ENCODE results near the gene ADARB1.

The ADARB1 gene

DNA sequence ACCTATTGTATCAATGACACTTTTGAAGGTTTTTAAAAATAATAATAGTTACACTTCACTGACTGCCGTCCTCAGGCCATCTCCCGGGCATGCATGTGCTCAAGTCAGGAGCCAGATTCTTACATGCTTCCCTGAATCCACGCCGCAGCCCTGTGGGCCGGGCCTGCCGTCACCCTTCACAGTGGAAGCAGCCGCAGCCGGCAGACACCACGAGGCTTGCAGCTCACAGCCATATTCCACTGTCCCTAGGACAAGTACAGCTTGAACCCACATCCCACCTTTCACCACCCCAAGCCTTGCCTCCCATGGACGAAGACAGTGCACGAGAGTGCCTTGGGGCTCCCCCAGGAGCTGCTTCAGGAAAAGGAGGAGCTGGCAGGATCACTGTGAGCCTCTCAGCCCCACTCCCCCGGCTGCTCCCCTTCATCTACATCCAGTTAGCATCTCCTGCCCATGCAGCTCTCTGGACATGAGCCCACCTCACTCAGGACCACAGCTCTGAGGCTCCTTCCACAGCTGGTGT, 136.1 kb downstream of the ADARB1 start:
- no peak for DNase-seq

DNA sequence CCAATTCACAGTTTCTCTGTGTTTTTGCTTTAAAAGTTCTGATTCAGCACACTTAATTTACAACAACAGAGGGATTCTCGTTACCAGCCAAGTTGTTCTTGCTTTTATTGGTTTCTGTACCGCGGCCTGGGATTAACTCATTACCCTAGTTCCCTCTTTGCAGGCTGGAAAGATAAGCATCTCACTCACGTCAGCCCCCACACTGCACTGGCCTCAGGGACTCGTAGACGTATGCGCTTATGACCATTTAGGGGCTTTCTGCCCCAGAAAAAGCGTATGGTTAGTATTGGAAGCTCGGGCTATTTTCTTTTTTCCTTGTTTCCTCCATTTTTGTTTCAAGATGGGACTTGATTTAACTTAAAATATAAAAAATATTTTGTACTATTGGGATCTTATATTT, 137.3 kb downstream of the ADARB1 start:
- DNase-seq, result no peak

DNA sequence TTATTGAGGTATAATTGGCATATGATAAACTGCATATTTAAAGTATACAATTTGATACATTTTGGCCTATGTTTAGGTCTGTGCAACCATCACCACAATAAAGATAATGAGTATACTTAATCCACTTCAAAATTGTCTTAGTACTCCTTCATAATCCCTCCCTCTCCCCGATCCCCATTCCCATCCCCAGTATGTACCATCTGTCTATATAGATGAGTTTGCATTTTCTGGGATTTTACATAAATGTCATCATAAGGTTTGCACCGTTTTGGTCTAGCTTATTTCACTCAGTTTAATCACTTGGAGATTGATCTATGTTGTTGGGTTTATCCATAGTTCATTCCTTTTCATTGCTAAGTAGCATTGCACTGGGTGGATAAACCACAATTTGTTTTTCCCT, 139.0 kb downstream of the ADARB1 start:
- no peak for DNase-seq

DNA sequence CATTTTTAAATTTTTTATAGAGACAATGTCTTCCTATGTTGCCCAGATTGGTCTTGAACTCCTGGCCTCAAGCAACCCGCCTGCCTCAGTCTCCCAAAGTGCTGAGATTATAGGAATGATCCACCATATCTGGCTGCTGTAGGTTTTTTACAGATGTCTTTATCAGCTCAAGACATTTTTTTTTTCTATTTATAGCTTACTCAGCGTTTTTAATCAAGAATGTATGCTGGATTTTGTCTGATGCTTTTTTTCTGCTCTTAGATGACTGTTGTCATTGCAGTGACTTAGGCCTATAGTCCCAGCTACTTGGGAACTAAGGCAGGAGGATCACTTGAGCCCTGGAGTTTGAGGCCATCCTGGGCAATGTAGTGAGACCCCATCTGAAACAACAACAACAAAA, 140.8 kb downstream of the ADARB1 start:
- no peak for DNase-seq

DNA sequence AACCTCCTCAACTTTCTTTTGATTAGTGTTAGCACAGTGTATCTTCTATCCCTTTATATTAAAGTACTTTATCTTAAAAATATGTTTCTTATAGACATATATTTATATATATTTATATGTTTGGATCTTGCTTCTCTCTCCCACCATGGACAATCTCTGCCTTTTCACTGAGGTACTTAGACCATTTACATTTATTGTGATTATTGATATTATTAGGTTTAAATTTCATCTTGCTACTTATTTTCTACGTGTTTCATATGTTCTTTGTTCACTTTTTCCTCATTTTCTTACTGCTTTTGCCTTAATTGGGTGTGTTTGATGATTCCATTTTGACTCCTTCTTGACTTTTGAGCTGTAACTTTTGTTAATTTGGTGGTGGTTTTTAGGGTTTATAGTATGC, 142.6 kb downstream of the ADARB1 start:
- DNase-seq, result no peak

DNA sequence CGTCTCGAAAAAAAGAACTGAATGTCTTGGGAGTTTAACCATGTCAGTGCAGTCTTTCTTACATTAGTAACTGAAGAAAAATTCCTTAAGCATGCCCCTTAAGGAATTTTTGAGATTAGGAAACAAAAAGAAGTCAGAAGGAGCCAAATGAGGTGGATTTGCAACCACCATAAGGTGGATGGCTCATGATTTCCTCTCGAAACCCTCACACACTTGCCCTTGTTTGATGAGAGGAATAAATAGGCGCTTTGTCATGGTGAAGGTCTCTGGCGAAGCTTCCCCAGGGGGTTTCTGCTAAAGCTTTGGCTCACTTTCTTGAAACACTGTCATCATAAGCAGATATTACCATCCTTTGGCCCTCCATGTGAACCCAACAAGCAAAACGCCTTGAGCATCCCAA, 145.1 kb downstream of the ADARB1 start:
- DNase-seq, result no peak

DNA sequence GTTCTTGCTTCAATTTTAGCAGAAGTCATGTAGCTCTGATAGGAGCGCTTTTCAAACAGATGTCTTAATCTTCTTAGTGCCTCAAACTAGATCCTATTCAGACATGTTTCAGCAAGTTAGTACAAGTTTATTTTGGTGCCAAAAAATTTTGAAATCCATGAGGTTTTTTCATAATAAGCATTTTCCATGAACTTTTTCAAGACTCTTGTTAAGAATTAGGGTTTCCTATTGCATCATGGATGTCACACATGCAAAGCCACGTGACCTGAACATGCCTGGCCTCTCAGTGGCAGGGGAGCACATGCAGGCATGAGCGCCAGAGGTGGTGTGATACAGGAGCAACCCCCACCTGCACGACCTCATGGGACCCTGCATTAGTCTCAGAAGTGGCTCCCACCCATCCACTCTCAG, 145.7 kb downstream of the ADARB1 start:
- no peak for DNase-seq

DNA sequence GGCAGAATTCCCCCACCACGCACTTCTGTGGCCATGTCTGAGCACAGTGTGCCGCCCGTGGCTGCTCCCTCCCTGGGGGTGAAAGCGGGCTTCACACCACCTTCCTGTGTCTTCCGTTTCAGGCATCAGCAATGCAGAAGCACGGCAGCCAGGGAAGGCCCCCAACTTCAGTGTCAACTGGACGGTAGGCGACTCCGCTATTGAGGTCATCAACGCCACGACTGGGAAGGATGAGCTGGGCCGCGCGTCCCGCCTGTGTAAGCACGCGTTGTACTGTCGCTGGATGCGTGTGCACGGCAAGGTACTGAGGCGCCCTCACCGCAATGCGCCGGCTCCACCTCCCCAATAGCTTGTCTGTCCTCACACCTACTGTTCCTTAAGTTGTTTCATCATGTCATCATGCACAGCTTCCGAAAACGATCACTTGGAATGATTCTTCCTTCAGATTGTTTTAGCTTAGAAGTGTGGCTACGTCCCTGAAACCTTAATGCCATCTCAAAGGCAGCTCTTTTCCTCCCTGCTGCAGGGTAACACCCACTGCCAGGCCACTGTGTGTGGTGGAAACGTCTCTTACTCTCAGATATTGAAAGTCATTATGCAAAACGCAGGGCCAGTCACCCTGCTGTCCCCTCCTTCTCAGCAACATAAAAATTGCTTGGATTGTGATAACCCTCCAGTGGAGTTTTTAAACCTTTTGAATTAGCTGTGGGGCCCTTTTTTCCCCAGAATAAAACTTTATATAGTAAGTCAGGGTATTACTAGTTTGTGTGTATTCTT, 146.5 kb downstream of the ADARB1 start:
- DNase-seq, result no peak

DNA sequence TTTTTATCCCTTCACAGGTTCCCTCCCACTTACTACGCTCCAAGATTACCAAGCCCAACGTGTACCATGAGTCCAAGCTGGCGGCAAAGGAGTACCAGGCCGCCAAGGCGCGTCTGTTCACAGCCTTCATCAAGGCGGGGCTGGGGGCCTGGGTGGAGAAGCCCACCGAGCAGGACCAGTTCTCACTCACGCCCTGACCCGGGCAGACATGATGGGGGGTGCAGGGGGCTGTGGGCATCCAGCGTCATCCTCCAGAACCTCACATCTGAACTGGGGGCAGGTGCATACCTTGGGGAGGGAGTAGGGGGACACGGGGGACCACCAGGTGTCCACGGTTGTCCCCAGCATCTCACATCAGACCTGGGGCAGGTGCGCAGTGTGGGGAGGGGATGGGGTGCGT, 147.6 kb downstream of the ADARB1 start:
- no peak for DNase-seq

DNA sequence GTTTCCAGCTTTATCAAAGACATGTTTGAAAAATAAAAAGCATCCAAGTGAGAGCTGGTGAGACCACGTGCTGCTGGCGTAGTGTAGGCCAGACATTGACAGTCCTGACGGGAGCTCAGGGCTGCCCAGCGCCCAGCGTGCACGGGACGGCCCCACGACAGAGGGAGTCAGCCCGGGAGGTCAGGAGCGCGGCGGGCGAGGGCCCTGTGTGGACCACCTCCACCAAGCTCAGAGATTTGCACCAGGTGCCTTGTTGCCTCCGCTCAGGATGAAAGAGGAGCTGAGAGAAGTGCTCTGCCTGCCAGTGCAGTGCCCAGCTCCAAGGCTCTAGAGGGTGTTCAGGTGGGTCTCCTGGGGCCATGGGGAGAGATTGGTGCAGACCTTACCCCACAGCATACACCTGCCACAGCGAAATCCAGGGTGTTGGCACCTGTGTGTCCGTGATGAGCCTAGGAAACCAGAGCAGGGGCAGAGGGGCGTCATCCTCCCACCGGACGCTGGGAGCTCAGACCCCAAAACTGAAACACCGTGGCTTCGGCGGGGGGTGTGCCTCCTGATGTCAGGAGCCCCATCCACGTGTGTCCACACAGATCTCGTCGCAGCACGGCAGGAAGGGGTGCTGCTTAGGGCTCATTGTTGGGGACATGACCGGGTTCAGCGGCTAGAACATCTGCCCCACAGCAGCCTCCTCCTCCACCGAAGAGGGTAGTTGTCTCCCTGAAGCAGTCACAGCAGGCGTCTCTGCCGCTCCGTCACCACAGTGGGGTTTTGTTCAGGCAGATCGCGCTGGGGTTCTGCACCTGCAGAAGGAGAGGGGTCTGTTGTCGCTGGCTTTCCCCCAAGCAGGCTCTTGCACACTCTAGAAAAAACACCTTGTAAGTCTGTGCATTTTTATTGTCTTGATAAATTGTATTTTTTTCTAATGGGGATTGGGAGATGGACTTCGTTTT, 149.1 kb downstream of the ADARB1 start:
- no peak for DNase-seq

DNA sequence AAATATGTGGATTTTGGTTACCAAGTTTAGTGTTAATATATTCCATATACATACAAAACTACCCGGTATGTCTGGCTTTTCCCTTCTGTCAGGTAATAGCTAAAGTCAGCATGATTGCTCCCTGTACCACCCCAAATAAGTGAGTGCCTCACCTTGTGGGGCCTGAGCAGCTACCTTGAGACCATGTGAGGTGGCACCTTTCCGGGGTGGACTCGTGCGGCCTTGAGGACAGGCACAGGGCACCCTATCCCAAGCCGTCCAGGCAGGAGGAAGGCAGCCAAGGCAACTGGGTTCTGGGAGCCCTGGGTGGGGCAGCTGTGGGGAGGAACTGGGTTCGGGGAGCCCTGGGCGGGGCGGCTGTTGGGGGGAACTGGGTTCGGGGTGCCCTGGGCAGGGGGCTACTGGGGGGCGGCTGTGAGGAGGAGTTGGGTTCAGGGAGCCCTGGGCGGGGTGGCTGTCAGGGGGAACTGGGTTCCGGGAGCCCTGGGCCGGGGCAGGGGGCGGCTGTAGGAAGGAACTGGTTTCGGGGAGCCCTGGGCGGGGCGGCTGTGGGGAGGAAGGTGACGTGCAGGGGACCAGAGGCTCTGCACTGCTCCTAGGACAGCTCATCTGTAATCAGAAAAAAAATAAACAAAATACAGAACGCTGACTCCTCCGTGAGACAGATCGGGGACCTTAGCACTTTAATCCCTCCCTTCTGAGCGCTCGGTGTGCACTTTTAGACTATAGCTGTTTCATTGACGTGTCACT, 150.0 kb downstream of the ADARB1 start:
- peak; percentile 24 for DNase-seq

DNA sequence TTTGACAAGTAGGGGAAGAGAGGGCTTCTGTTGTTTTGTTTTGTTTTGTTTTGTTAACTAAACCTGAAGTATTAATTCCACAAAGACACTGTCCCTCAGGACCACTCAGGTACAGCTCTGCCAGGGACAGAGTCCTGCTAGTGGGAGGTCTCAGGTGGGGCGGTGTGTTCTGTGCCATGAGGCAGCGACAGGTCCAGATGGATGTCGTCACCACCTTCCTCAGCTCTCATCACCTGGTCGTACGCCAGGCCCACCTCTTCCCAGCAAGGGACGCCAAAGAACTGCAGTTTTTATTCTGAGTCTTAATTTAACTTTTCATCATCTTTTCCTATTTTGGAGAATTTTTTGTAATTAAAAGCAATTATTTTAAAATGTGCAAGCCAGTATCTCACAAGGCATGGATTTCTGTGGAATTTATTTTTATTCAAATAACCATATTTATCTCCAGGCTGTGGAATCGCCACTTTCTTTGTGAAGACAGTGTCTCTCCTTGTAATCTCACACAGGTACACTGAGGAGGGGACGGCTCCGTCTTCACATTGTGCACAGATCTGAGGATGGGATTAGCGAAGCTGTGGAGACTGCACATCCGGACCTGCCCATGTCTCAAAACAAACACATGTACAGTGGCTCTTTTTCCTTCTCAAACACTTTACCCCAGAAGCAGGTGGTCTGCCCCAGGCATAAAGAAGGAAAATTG, 150.8 kb downstream of the ADARB1 start:
- DNase-seq, result no peak

DNA sequence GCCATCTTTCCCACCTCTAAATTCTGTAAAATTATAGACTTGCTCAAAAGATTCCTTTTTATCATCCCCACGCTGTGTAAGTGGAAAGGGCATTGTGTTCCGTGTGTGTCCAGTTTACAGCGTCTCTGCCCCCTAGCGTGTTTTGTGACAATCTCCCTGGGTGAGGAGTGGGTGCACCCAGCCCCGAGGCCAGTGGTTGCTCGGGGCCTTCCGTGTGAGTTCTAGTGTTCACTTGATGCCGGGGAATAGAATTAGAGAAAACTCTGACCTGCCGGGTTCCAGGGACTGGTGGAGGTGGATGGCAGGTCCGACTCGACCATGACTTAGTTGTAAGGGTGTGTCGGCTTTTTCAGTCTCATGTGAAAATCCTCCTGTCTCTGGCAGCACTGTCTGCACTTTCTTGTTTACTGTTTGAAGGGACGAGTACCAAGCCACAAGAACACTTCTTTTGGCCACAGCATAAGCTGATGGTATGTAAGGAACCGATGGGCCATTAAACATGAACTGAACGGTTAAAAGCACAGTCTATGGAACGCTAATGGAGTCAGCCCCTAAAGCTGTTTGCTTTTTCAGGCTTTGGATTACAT, 151.5 kb downstream of the ADARB1 start:
- DNase-seq, result no peak

DNA sequence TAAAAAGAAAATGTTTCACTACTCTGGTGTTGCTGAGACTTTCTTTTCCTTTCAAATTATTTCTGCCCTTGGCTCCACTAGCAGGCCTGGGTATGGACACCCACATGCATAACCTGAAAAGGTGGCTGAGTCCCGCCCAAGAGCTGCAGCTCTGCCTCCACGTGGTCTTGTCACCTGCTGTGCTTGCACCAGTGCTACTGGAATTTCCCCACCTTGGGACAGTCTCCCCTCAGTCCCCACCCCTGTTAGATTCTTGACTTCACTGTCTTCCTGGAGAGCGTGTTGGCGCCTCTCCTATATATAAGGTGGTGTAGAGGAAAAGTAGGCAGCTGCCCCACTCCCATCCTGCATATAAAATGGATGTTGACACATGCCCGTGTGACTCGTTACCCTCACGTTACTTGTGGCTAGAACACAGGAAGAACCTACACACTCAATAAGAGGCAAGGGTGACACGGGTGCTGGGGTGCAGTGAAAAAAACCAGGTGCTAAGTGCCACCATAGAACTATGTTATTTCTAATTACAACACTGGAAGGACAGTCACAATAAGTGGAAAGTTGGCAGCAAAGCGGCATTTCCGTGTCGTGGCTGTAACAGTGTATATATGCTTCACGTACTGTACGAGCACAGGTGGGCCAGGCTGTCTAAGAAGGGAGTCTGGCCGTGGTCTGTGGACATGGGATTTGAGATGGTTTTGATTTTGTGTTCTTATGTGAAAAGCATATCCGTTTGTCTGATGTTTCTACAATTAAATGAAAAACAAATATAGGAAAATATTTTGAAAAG, 152.4 kb downstream of the ADARB1 start:
- no peak for DNase-seq

DNA sequence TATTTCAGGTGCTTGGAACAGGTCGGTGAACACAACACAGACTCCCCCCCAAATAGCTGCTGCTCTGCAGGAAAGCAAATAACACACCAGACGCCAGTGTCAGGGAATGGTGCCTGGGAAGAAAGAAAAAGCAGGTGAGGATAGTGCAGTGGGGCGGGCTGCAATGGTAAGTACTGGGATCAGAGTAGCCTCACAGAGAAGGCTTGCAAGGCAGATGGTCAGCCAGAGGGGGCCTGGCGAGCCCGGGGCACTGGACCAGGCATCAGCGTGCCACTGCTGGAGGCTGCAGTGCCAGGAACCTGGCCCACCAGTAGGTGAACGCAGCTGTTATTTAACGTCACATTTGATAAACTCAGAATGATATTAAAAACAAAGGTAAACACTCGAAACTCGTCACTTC, 153.4 kb downstream of the ADARB1 start:
- no peak for DNase-seq

DNA sequence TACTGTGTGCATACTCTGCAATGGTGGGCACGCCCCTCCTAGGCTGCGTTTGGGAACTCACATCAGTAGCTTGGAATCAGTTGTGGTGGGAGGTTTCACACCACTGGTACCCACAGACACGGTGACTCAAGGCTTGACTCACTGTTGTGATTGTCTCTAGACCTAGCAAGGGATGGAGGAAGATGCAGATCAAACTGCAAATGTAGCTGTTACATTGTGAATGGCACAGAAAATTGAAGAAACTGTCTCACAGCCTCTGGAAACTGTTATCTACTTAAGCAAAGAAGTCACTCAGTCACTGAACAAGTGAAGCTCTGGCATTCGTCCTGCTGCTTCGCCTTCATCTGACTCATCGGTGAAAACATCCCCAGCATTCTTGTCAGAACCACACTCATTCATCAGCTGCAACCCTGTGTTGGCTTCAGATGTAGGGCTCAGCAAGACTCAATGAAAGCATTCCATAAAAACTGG, 153.8 kb downstream of the ADARB1 start:
- peak; percentile 48 for DNase-seq

DNA sequence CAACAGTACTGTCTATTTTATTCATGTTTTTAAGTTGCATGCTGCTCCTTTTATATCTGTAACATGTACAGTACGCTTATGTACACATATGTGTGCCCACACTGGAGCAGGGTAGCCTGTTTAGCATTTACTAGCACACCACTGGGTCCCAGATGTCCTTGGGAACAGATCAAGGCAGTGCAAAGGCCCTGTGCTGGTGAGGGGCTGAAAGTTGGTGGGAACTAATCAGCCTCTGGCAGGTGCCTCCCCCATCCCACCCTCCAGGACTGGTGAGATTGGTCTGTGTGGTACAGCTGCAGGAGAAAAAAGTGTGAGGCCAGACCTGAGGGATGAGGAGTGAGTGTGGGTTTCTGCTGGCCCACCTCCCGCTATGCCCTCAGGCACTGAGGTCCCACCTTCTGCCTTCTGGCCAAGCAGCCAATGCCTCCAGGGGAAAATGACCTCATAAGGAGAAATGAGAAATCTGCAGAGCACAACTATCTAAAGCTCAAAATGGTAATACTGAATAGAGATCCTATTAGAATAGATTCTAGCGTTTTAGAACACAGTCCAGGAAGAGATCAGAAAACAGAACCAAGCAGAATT, 154.4 kb downstream of the ADARB1 start:
- no peak for DNase-seq

DNA sequence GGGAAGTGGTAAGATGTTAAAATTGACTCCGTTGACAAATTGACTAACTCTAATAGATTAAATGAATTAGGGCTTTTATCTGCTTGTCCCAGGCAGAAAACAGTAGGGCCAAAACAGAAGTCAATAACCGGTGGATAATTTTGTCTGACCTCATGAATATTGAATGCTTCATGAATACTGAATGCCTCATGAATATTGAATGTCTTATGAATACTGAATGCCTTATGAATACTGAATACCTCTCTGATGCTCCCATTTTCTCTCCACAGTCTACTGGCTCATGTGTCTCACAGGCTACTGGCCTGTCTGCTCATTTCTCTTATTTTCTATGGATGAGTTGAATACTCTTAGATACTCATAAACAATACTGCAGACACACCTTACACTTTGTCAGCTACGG, 157.3 kb downstream of the ADARB1 start:
- no peak for DNase-seq

DNA sequence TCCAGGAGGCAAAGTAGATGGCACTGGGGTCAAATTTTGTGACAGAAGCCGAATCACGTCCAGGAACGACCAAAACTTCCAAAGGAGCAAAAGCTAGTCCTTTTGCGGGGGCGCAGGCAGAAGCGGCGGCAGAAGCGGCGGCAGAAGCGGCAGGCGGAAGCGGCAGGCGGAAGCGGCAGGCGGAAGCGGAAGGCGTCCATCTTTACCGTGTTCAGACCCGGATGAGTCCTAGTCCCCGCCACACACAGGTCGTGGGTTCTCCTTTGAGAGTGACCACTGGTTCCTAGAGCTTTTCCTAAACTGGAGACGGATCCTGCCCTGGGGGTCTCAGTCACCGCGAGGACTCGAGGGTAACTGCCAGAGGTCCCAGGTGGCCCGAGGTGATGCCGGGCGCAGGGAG, 159.7 kb downstream of the ADARB1 start:
- DNase-seq, result no peak

DNA sequence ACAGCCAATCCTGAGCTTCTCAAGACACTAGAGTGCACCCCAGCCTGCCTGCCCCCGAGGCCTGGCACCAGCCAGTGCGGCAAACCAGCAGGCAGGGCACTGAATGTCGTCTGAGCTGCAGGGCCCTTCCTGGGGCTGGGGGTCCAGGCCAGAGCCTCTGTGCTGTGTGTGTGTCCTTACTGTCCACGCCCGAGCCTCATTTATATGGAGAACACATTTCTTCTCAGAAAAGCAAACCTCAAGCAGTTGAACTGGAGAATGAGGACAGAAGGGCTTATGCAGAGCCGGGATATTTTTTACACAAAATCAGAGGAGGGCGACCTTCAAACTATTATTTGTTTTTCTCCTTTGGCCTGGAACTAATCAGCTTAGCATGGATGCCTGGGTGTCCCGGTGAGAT, 160.6 kb downstream of the ADARB1 start:
- no peak for DNase-seq

DNA sequence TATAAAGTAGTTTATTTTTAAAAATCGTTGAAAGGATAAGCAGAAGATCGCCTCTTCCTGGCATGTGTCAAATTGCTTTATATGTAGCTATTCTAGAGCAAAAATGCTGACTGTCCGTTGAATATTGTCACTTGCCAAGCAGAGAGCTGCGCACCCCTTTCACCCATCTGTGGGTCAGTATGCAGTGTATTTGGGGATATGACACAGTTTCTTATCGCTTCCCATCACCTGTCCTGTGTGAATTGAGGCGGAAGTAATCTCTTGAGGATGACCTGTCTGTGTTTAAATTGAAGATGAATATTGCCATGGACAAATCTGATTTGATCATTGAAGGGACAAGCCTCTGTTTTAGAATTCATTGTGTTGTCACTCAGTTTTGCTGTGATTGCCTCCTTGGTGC, 161.1 kb downstream of the ADARB1 start:
- no peak for DNase-seq
